Stimulated activated CD8-positive, alpha-beta memory T cell treated with anti-CD3 and anti-CD28 coated beads, Interleukin-4, amount 100 ng/mL, for 4 hours (primary cell): ENCODE results near the gene FAM98A.

Source experiments
- DNase-seq, 2 donors: peaks; one replicate each; pipeline ENCODE4 v3.0.0-alpha.2; 2020; ENCODE audit warnings: low read depth in 2 of 2, low spot score in 1 of 2

FAM98A gene

GRCh38 chr2:33599175-33599942 lies at the start of gene FAM98A:
TSS of gene FAM98A (minus strand) at chr2:33599299. CDS start at chr2:33599221, 78 bp downstream.
- DNase-seq, result peak; percentile 98 to 99

GRCh38 chr2:33645861-33646260 lies 46.8 kb upstream of the FAM98A start:
- DNase-seq, result no peak

GRCh38 chr2:33644215-33644614 lies 45.1 kb upstream of the FAM98A start:
- no peak for DNase-seq

GRCh38 chr2:33636001-33636400 lies 36.9 kb upstream of the FAM98A start:
- DNase-seq, result no peak

GRCh38 chr2:33634261-33634910 lies 35.3 kb upstream of the FAM98A start:
- no peak for DNase-seq

GRCh38 chr2:33633315-33633714 lies 34.2 kb upstream of the FAM98A start:
- DNase-seq, result no peak

- no peak for DNase-seq
Observed at GRCh38 chr2:33632831-33633230, 33.7 kb upstream of the FAM98A start.

- no peak for DNase-seq
Observed at GRCh38 chr2:33628031-33628827, 29.1 kb upstream of the FAM98A start.

GRCh38 chr2:33619028-33619427 lies 19.9 kb upstream of the FAM98A start:
- no peak for DNase-seq

GRCh38 chr2:33617989-33618388 lies 18.9 kb upstream of the FAM98A start:
- DNase-seq, result no peak

- DNase-seq, result no peak
Observed at GRCh38 chr2:33617401-33617800, 18.3 kb upstream of the FAM98A start.

GRCh38 chr2:33616873-33617272 lies 17.8 kb upstream of the FAM98A start:
- DNase-seq, result no peak

GRCh38 chr2:33614190-33614589 lies 15.1 kb upstream of the FAM98A start:
- DNase-seq, result no peak

GRCh38 chr2:33607905-33608304 lies 8.8 kb upstream of the FAM98A start:
- DNase-seq, result no peak

- no peak for DNase-seq
Observed at GRCh38 chr2:33607251-33607721, 8.2 kb upstream of the FAM98A start.

GRCh38 chr2:33606622-33607021 lies 7.5 kb upstream of the FAM98A start:
- no peak for DNase-seq

- no peak for DNase-seq
Observed at GRCh38 chr2:33606100-33606499, 7.0 kb upstream of the FAM98A start.

- DNase-seq, result no peak
Observed at GRCh38 chr2:33605056-33605455, 6.0 kb upstream of the FAM98A start.

GRCh38 chr2:33603416-33603815 lies 4.3 kb upstream of the FAM98A start:
- no peak for DNase-seq

GRCh38 chr2:33602201-33602830 lies 3.2 kb upstream of the FAM98A start:
- no peak for DNase-seq

GRCh38 chr2:33599943-33600192 lies 769 bp upstream of the FAM98A start:
- no peak for DNase-seq
